K562 (cell line): ENCODE results near the gene SUDS3. TPM values are rescaled to one million over a fixed set of nuclear protein-coding genes. Genes with fewer than 3 reads are reported as not detected.

Experiments
- FOSL1 ChIP-seq: fragments of 200-800 bp; sonication (Bioruptor generic); conservative IDR thresholded peaks from 2 replicates; pipeline ENCODE4 v1.6.1; 2016; ENCODE audit warnings: missing genetic modification characterization, missing compliant biosample characterization
- LARP7 ChIP-seq: fragments of 450-650 bp; IDR thresholded peaks from 2 replicates; pipeline ENCODE4 v1.6.1; 2016
- MXI1 ChIP-seq: IDR thresholded peaks from 2 replicates; pipeline ENCODE4 v1.6.1; 2011; ENCODE audit warnings: low read depth, mild to moderate bottlenecking, improper control_type of control experiment, low read length
- PRMT5 ChIP-seq: sonication (generic); formaldehyde crosslinking; IDR thresholded peaks from 2 replicates; pipeline ENCODE4 v1.5.0; 2020; ENCODE audit warnings: missing genetic modification reagents
- PYGO2 ChIP-seq: fragments of 450-650 bp; IDR thresholded peaks from 2 replicates; pipeline ENCODE4 v1.6.1; 2016; ENCODE audit warnings: mild to moderate bottlenecking, missing genetic modification characterization, moderate library complexity, missing compliant biosample characterization
- TEAD4 ChIP-seq, 2 experiments: sonication (generic) in 1 of 2; formaldehyde crosslinking in 1 of 2; IDR thresholded peaks; 2 replicates each; pipeline versions ENCODE4 v1.6.1 to v1.8.0; 2012 to 2022; ENCODE audit warnings: borderline replicate concordance in 1 of 2, inconsistent platforms in 1 of 2, low read length in 1 of 2, mild to moderate bottlenecking in 1 of 2, missing genetic modification reagents in 1 of 2
- U2AF1 ChIP-seq: fragments of 200-400 bp; formaldehyde crosslinking; optimal IDR thresholded peaks from 2 replicates; pipeline ENCODE3; 2017; ENCODE audit warnings: mild to moderate bottlenecking, low read depth, low read length, moderate library complexity
- ZNF644 ChIP-seq: fragments of 200-800 bp; sonication (Bioruptor generic); IDR thresholded peaks from 2 replicates; pipeline ENCODE4 v1.6.1; 2016; ENCODE audit warnings: low read depth, missing genetic modification characterization, missing compliant biosample characterization
- ZNF668 ChIP-seq: fragments of 250-450 bp; sonication (Bioruptor Pico); IDR thresholded peaks from 2 replicates; pipeline ENCODE4 v1.8.0; 2022; ENCODE audit warnings: mild to moderate bottlenecking, inconsistent platforms
- polyA plus RNA-seq, 8 experiments: library from polyadenylated mRNA; depleted of rRNA in 4 of 8; stranded (reverse) in 5 of 8; unstranded in 3 of 8; fragments of >200 nt; fragmentation: Nextera tagmentation in 2 of 8; fragmentation: Illumina TruSeq in 1 of 8; extraction: Ambion mirVana in 2 of 8; extraction: Trizol in 1 of 8; gene quantifications; 2 replicates each; pipeline versions ENCODE4 v1.2.1 to v1.2.3, GENCODE V29; 2011 to 2014; ENCODE audit warnings: inconsistent platforms in 1 of 8, missing spikeins in 1 of 8
- total RNA-seq, 7 experiments: library from RNA; depleted of rRNA in 6 of 7; stranded (reverse); fragments of >200 nt in 6 of 7; fragmentation: Illumina TruSeq in 2 of 7; extraction: Trizol in 2 of 7; gene quantifications; 2 replicates each; pipeline versions ENCODE4 v1.2.1 to v1.2.3, GENCODE V29; 2011 to 2021; ENCODE audit warnings: low replicate concordance in 1 of 7
- TF ChIP-seq, protein P1 (sequence below): fragments of 150-350 bp; conservative IDR thresholded peaks from 2 replicates; pipeline ENCODE4 v1.6.1; 2014; ENCODE audit warnings: low read length

SUDS3 gene
- total and polyA plus RNA-seq, 9 of the 15 experiments (the other 6 are each of a cell fraction or from before 2014, with no cell fraction given): 6.6 to 30.5 (median 23.3) TPM

DNA sequence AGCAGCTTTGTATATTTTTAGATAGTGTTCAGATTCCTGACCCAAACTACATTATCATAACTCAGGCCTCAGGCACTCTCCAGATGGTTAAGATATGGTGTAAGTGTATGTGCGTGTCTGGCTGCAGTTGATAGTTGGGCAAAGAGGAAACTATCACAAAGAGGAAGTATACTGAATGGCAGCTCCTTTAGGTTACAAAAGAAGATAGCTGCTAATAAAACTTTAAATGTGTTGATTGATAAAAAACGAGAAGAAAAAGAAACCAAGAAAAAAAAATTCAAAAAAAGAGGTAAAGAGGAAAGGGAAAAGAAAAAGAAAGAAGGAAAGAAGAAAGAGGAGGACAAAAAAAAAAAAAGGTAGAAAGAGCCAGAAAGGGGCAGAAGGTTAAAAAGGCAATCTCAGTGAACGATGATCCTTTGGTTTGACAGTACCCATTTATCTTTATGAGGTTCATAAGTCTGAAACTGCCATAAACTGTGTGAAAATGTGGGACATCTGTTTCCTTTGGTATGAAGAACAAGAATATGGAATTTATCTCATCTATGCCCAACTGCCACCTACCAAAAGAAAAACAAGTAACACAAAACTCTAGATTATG lies 45.8 kb upstream of the SUDS3 start (continued):
- TF ChIP-seq MXI1 (no peak), TEAD4 (IDR thresholded peaks at IDR 0.05; ENCODE audit: low read length) (peak; percentile 98), TEAD4 (CRISPR knock-in tag; IDR thresholded peaks at IDR 0.05; ENCODE audit: borderline replicate concordance) (no peak), PYGO2 (tag) (peak; percentile 39; the same call in 1 of the 2 replicates), ZNF644 (tag) (peak; percentile 73; the same call in 1 of the 2 replicates), PRMT5 (CRISPR knock-in tag) (no peak), LARP7 (peak; percentile 82), U2AF1 (peak; percentile 44), ZNF668 (CRISPR knock-in tag) (no peak), FOSL1 (tag) (peak; percentile 68)
- TF ChIP-seq, protein P1, sequence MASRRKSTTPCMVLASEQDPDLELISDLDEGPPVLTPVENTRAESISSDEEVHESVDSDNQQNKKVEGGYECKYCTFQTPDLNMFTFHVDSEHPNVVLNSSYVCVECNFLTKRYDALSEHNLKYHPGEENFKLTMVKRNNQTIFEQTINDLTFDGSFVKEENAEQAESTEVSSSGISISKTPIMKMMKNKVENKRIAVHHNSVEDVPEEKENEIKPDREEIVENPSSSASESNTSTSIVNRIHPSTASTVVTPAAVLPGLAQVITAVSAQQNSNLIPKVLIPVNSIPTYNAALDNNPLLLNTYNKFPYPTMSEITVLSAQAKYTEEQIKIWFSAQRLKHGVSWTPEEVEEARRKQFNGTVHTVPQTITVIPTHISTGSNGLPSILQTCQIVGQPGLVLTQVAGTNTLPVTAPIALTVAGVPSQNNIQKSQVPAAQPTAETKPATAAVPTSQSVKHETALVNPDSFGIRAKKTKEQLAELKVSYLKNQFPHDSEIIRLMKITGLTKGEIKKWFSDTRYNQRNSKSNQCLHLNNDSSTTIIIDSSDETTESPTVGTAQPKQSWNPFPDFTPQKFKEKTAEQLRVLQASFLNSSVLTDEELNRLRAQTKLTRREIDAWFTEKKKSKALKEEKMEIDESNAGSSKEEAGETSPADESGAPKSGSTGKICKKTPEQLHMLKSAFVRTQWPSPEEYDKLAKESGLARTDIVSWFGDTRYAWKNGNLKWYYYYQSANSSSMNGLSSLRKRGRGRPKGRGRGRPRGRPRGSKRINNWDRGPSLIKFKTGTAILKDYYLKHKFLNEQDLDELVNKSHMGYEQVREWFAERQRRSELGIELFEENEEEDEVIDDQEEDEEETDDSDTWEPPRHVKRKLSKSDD: no peak
- TF ChIP-seq, all 486 proteins: peak for 132
